T-helper 17 cell (primary cell): Measurements from ENCODE around the gene ECE1. TPM values are rescaled to one million over a fixed set of nuclear protein-coding genes. Genes with fewer than 3 reads are reported as not detected.

Experiments
- ATAC-seq: fragments of 150-1000 bp; cut with Tn5 transposase; 2 replicates; pipeline ENCODE4 v1.10.0; 2021; ENCODE audit warnings: mild to moderate bottlenecking, moderate library complexity
- DNase-seq, 3 donors: peaks; one replicate each; pipeline versions ENCODE4 v3.0.0 to v3.0.0-alpha.2; 2020 to 2021
- H3K9me3 ChIP-seq: one replicate; pipeline ENCODE4 v1.7.0; 2013; ENCODE audit warnings: low read length, mild to moderate bottlenecking; ENCODE audit not compliant: control insufficient read depth, poor library complexity, severe bottlenecking
- H3K27ac Mint-ChIP-seq: one replicate; pipeline ENCODE4 v1.8.0; 2022; ENCODE audit warnings: mild to moderate bottlenecking, moderate library complexity, mixed read lengths
- H3K27me3 Mint-ChIP-seq: one replicate; pipeline ENCODE4 v1.8.0; 2022; ENCODE audit warnings: mixed read lengths
- H3K36me3 Mint-ChIP-seq: one replicate; pipeline ENCODE4 v1.8.0; 2022; ENCODE audit warnings: low read depth, mixed read lengths
- H3K4me1 Mint-ChIP-seq: one replicate; pipeline ENCODE4 v1.8.0; 2022; ENCODE audit warnings: mild to moderate bottlenecking, mixed read lengths
- H3K4me3 Mint-ChIP-seq: one replicate; pipeline ENCODE4 v1.8.0; 2022; ENCODE audit warnings: mild to moderate bottlenecking, moderate library complexity, mixed read lengths
- total RNA-seq, 4 donors: library from RNA in 2 of 4; stranded (reverse) in 2 of 4; gene quantifications; one replicate each; pipeline ENCODE4 v1.2.3 and lab custom pipeline; 2022 to 2026

Gene ECE1
- total RNA-seq, 2 donors from 2014 or later, result 116 to 117 TPM

DNA sequence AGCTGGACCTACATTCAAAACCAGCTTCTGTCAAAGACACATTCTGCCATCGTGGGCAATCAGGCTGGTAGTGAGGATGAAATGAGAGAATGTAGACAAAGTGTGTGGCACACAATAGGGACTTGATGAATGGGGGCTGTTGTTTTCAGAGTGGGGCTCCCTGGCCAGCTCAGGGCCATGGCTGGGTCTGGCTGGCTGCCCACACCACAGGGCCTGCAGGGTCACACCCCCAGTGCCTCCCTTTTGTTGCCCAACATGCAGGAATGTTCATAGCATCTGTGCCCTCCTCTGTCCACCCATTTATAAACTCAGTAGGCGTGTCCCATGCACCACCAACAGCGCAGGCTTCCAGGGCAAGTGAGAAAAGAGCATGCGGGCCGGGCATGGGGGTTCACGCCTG, 20.8 kb upstream of the ECE1 start:
- no peak overlapping the region for H3K4me3 Mint-ChIP-seq
- H3K27ac Mint-ChIP-seq, result no peak overlapping the region
- peaks cover 38% of the 10 kb centered on the region for H3K4me1 Mint-ChIP-seq

DNA sequence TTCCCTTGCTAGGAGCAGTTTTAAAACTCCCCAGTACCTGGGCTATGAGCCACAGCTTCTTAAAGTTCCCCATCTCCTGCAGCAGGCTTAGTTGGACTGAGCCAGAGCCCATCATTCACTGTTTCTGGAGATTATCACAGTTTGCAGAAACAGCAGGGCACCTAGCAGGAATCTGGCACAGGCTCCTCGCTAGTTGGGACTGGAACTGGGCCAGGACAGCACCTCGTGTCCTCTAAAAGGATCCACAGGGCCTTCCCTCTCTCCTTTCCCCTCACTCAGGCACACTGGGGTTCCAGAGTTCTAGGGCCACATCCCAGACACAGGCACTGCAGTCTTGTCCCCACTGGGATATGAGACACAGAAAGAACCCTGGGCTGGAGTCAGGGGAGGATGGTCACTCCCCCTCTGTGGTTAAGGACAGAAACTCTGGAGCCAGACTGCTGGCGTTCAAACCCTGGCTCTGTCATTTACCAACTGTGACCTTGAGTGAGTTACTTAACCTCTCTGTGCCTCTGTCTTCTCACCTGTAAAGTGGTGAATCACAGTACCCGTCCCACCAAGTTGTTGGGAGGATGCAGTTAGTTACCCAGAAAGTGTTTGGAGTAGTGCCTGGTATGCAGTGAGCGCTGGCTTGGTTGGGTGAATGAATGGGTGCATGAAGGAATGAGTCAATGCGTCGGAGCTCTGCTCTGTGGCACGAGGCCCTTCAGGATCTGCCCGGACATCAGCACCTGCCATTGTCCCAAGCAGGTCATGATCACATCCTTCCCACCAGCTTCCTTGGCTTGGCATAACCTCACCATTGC, 18.8 kb upstream of the ECE1 start:
- DNase-seq, result no peak
- Mint-ChIP-seq H3K4me1 (peaks cover 43% of the 10 kb centered on the region), H3K4me3 (no peak overlapping the region), H3K27me3 (no peaks in the 10 kb centered on the region), H3K36me3 (no peaks in the 10 kb centered on the region), H3K27ac (peak overlapping the region; percentile 11)
- ATAC-seq, result no peak
- no peaks in the 10 kb centered on the region for H3K9me3 ChIP-seq

More for the DNA sequence above, 20.8 kb upstream of the ECE1 start:
- H3K9me3 ChIP-seq, result no peaks in the 10 kb centered on the region
- Mint-ChIP-seq H3K27me3 (no peaks in the 10 kb centered on the region), H3K36me3 (no peaks in the 10 kb centered on the region)
- ATAC-seq (no peak), DNase-seq (no peak)

DNA sequence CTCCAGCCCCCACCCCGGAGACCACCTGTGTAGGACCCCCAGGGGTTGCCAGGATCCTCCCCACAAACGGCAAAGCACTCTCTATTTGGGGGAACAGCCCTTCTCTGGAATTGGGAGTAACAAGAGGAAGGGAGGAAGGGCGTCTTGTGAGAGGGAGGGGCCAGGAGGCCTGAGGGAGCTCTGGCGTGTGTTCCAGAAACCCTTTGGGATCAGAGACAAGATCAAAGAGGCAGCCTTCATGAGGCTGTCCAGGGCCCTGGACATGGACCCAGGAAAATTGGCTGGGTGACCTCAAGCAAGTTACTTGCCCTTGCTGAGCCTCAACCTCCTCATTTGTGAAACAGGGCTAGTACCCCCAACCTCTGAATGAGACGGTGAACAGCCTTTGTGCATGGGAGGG, 18.1 kb upstream of the ECE1 start:
- ATAC-seq (no peak), DNase-seq (no peak)
- no peaks in the 10 kb centered on the region for H3K27me3 Mint-ChIP-seq
- H3K27ac Mint-ChIP-seq, result peak overlapping the region; percentile 65
- peaks cover 38% of the 10 kb centered on the region for H3K4me1 Mint-ChIP-seq
- H3K4me3 Mint-ChIP-seq, result peak overlapping the region; percentile 67
- no peaks in the 10 kb centered on the region for H3K36me3 Mint-ChIP-seq
- no peaks in the 10 kb centered on the region for H3K9me3 ChIP-seq

DNA sequence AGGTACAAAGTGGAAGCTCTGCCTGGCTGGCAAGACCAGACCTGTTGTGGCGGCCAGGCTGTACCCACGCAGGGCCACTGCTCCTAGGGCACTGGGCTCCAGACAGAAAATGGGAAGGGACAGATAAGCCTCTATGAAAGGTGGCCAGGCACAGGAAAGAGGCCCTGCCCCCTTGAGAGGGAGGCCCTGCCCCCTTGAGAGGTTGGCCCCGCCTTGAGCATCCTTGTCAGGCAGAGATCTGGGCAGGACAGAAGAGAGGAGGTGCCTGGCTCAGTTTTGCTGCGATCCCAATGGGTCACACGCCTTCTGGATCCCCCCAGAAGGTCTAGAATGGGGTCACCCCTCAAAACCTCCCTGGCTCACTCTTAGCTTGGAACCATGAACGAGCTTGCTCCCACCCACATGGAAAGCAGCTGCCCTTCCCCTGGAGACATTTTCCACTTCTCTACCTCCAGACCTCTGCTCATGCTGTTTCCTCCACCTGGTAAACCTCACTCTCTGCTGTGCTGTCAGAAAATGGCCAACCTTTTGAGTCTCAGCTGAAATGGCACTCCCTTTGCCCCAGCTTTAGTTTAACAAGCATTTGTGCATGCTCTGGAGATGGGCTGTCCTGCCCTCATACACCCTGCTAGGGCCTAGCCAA, 17.5 kb upstream of the ECE1 start:
- H3K9me3 ChIP-seq, result no peaks in the 10 kb centered on the region
- Mint-ChIP-seq H3K36me3 (no peaks in the 10 kb centered on the region), H3K27ac (peak overlapping the region; percentile 65), H3K4me1 (peaks cover 38% of the 10 kb centered on the region), H3K27me3 (no peaks in the 10 kb centered on the region), H3K4me3 (peak overlapping the region; percentile 67)
- no peak for DNase-seq
- ATAC-seq, result peak; percentile 32

DNA sequence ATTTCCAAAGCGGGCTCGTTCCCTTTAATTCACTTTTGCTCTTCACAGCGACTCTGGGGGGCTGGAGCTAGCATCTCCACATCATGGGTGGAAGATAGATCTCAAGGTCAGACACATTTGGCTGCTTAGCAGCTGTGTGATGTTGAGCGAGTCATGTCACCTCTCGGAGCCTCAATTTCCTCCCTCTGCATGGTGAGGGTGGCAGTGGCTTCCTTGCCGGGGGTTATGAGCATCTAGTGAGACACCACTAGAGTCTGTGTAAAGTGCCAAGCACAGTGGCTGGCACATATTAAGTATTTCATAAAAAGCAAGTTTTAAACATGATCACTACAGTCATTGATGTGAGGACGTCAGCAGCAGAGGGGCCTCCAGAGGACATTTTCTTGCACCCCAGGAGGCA, 16.9 kb upstream of the ECE1 start:
- Mint-ChIP-seq H3K4me1 (peaks cover 41% of the 10 kb centered on the region), H3K36me3 (no peaks in the 10 kb centered on the region), H3K27ac (peak overlapping the region; percentile 65), H3K27me3 (no peaks in the 10 kb centered on the region), H3K4me3 (no peak overlapping the region)
- H3K9me3 ChIP-seq, result no peaks in the 10 kb centered on the region
- DNase-seq (no peak), ATAC-seq (no peak)

DNA sequence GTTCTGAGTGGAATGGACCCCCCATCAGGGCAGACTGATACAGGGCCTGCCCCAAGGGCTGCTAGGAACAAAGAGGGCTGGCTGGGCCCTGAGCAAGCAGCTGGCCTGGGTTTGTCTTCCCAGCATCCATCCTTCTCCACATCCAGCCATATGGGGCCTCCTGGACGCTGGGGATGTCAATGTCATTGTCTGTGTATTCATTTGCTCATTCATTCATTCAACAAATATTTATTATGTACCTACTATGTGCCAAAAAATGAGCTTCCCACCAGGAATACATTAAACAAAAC, 15.6 kb upstream of the ECE1 start:
- peaks cover 43% of the 10 kb centered on the region for H3K4me1 Mint-ChIP-seq
- ATAC-seq, result no peak
- no peak overlapping the region for H3K4me3 Mint-ChIP-seq
- H3K9me3 ChIP-seq, result no peaks in the 10 kb centered on the region
- H3K36me3 Mint-ChIP-seq, result no peaks in the 10 kb centered on the region
- H3K27ac Mint-ChIP-seq, result no peak overlapping the region
- no peak for DNase-seq
- H3K27me3 Mint-ChIP-seq, result no peaks in the 10 kb centered on the region

DNA sequence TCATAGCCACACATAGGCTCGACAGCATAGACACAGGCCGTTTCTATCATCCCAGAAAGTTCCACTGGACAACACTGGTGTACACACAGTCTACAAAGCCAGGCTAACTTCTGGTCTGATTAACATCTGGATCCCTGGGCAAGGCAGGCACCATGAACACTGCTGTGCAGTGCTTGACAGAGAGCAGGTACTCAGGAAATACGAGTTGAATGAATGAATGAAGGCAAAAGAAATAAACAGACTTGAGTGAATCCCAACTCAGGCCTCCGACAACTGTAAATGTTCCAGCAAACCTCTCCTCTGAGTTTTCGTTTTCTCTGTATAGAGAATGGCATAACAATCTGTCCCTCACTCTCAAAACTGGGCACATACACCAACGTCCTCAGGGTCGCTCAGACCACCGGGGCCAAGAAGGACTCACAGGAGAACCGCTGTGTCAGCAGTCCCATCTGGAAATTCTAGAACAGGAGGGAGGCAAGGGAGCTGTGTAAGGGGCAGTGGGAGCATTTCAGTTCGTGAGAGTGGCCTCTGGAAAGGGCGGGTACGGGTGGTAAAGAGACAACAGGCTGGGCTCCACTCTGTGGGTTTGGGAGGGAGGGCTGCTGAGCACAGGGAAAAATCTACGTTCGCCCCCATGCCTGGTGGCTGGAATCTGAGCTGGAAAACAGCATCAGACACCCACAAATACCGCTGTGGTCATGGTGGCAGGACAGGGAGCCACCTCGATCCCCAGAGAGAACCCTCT, 15.1 kb upstream of the ECE1 start:
- Mint-ChIP-seq H3K36me3 (no peaks in the 10 kb centered on the region), H3K4me1 (peaks cover 43% of the 10 kb centered on the region), H3K27me3 (no peaks in the 10 kb centered on the region), H3K27ac (peak overlapping the region; percentile 19), H3K4me3 (no peak overlapping the region)
- DNase-seq (no peak), ATAC-seq (no peak)
- no peaks in the 10 kb centered on the region for H3K9me3 ChIP-seq

DNA sequence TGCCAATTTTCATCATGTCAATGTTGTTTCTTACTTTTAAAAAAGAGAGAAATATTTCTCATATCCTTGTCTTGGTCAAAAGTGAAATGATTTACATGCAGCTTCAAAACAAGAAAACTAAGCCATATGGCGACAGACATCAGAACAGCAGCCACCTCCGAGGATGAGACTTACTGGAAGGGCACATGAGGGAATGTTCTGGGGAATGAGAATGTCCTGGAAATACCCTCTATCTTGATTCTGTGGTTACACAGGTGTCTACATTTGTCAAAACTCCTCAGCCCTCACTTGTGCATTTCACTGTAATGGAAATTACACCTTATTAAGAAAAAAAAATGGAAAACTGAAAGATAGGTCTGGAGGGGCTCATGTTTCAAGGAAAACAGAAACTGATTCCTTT, 14.2 kb upstream of the ECE1 start:
- Mint-ChIP-seq H3K4me1 (peaks cover 46% of the 10 kb centered on the region), H3K27ac (peak overlapping the region; percentile 19), H3K27me3 (no peaks in the 10 kb centered on the region), H3K4me3 (no peak overlapping the region), H3K36me3 (no peaks in the 10 kb centered on the region)
- DNase-seq (no peak), ATAC-seq (no peak)
- H3K9me3 ChIP-seq, result no peaks in the 10 kb centered on the region

DNA sequence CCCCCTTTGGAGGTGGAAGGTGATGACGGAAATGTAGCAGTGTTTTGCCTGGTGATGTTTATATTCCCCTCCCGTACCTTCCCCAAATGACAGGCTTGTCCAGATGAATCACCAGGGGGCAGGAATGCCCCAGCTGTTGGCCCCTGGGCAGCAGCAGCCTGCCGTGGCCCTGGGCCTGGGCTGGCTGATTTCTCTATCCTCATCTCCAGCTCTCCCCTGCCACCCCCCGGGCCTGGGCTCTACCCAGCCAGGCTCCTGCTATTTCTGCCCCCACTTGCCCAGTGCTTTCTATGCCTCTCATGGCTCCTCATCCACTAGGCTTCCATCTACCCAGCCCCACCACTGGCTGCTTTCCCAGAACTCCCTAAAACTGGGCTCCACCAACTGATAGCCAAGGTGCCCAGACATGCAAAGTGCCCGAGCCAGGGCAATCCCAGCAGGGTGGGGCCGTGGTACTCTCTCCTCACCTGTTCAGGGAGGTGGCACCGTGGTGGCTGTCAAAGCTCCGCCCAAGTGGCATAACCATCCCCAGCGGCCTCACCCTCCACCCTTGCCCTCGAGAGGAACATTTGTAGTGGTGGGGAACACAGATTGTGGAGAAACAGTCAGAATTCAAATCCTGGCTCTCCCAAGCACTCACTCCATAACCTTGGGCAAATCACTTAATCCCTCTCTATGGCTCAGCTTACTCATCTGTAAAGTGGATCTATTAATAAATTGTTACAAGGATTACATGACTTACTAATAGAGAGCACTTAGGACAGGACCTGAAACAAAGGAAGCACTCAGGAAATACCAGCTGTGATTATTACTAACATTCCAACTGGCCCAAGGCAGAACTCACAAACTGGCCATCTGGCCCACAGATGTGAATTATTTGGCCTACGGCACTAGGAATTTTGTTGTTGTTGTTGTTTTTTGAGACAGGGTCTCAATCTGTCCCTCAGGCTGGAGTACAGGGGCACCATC, 12.8 kb upstream of the ECE1 start:
- Mint-ChIP-seq H3K27me3 (no peaks in the 10 kb centered on the region), H3K4me1 (peaks cover 52% of the 10 kb centered on the region), H3K36me3 (no peaks in the 10 kb centered on the region), H3K27ac (peak overlapping the region; percentile 78), H3K4me3 (no peak overlapping the region)
- DNase-seq (no peak), ATAC-seq (no peak)
- H3K9me3 ChIP-seq, result no peaks in the 10 kb centered on the region

DNA sequence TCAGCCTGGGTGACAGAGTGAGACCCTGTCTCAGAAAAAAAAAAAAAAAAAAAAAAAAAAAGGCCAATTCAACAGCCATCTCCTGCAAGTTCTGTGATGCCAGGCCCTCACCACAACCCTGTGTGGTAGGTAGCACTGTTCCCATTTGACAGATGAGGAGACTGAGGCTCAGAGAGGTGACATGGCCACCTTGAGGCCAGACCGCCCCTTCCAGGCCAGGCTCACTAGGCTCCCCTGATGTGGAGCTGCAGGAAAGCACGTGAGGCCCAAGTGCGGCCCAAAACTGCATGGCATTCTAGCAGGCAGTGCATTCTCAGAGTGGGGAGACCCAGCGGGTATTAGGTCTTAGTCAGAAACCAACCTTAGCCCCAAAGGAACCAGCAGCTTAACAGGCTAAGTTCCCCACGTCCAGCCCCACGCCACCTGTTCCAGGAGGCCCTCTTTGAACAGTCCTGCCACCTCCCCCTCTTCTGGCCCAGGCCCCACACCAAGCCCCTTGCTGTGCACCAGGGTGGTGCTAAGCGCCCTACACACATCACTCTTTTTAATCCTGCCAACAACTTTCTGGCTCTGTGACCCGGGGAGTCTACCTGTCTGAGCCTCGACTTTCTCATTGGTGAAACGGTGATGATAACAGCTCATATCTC, 11.7 kb upstream of the ECE1 start:
- DNase-seq (no peak), ATAC-seq (no peak)
- Mint-ChIP-seq H3K27me3 (no peaks in the 10 kb centered on the region), H3K4me1 (peaks cover 52% of the 10 kb centered on the region), H3K36me3 (no peaks in the 10 kb centered on the region), H3K27ac (peak overlapping the region; percentile 78), H3K4me3 (no peak overlapping the region)
- H3K9me3 ChIP-seq, result no peaks in the 10 kb centered on the region

DNA sequence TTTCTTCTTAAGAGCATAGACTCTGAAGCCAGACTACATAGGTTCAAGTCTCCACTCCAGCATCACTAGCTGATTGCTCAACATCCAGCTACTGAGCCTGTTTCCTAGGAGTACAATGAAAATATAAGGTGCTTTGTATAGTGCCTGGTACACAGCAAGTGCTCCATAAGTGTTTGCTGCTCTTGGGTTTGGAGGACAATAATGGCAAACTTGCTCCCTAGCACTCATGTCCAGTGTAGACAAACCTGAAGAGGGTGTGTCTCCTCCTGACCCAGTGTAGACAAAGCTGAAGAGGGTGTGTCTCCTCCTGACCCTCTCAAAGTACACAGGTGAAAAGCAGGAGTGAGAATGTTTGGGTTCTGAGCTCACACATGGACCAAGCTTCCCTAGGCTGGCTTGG, 10.5 kb upstream of the ECE1 start:
- Mint-ChIP-seq H3K4me3 (peak overlapping the region; percentile 12), H3K36me3 (no peaks in the 10 kb centered on the region), H3K27me3 (no peaks in the 10 kb centered on the region), H3K27ac (peak overlapping the region; percentile 100), H3K4me1 (peaks cover 50% of the 10 kb centered on the region)
- DNase-seq, result no peak
- H3K9me3 ChIP-seq, result no peaks in the 10 kb centered on the region
- no peak for ATAC-seq

DNA sequence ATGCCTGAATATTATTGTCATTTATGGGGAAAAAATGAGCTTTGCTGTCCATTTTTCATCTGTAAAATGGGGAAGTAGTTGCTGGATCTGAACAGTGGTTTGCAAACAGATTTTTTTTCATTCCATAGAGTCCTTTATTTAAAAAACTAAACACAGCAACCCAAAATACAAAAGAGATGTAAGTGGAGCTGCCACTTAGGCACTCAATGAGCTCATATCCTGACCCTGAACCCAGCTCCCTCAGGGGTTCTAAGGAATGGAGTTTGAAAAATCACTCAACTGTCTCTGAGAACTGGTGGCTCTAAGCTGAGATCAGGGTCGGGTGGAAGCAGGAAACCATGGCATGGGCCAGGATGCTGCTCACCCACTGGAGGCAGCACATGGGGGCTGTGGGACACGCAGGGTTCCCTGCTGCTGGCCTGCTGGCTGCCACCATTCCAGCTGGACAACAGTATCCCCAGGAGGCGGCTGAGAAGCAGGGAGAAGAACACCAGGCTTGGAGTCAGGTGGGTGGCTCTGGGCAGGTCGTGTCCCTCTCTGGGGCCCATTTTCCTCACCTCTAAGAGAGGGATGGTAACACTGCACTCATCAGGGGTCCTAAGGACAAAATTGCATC, 9.6 kb upstream of the ECE1 start:
- DNase-seq (no peak), ATAC-seq (no peak)
- Mint-ChIP-seq H3K36me3 (no peaks in the 10 kb centered on the region), H3K4me1 (peaks cover 48% of the 10 kb centered on the region), H3K27me3 (no peaks in the 10 kb centered on the region), H3K27ac (peak overlapping the region; percentile 100), H3K4me3 (no peak overlapping the region)
- H3K9me3 ChIP-seq, result no peaks in the 10 kb centered on the region
